NCI-H2196 (cell line): ENCODE measurements around the gene URB1.
"Not testable (repeated sequence)": the region's sequence is repeated elsewhere in the genome, so short reads cannot be mapped to it uniquely, and the experiment has no call there.

Source experiments
- DNase-seq: peaks from one replicate; lab custom pipeline; 2025; ENCODE audit not compliant: unreplicated experiment; lab: John Stamatoyannopoulos, UW

The URB1 gene

DNA sequence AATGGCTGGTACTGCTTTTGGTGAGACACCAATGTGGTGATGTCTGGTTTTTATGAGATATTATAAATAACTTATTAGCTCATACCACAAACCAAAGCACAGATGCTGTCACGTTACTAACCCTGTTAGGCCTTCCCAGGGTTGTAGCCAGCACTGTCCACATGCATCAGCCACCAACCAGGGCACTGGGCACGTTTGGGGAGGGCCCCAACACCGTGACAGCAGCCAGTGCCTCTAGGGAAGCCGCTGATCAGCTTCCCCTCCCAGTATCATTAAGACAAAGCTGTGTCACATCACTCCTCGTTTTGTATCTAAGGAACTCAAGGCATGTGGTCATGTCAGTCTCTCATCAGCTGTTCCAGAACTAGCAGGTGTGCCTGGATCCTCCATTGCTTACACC is 13.9 kb downstream of the URB1 start:
- DNase-seq, result no peak

DNA sequence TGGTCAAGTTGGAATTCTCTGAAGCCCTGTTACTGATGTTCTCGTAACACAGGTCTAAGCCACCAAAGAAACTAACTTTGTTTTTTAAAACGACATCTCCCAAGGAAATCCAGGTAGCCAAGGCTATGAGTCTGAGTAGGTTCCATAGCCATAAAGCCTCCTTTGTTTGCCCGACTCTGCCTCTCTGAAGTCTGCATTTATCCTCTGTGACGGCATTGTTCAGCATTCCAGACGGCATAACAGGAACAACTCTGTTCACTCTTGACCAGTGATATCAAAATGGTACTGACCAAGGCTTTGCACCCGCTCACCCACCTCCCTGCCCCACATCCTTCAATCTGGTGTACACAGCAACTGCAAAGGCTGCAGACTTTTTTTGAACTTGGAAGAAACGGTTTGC is 14.8 kb downstream of the URB1 start:
- no peak for DNase-seq

GRCh38 chr21:32377506-32377905 is 15.3 kb downstream of the URB1 start:
- no peak for DNase-seq

DNA sequence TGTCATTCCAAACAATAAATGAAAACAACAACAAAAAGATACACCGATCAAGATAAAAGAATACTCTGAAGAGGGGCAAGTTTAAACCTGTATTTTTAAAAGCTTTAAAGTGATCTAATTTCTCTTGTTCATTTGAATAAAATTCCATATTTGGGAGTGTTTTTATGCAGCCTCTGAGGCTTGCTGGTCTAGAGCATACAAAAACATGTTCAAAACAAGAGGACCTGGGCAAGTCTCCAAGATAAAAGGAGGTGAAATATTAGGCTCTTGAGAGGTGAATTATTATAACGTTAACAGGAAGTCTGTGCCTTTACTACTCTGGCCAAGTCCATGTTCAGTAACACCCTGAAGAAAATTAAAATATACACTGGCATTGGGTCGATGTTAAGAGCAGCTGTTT is 20.1 kb downstream of the URB1 start:
- DNase-seq, result peak; percentile 77

- DNase-seq, result peak; percentile 93
These were observed 20.9 kb downstream of the URB1 start for GRCh38 chr21:32371913-32372314.

DNA sequence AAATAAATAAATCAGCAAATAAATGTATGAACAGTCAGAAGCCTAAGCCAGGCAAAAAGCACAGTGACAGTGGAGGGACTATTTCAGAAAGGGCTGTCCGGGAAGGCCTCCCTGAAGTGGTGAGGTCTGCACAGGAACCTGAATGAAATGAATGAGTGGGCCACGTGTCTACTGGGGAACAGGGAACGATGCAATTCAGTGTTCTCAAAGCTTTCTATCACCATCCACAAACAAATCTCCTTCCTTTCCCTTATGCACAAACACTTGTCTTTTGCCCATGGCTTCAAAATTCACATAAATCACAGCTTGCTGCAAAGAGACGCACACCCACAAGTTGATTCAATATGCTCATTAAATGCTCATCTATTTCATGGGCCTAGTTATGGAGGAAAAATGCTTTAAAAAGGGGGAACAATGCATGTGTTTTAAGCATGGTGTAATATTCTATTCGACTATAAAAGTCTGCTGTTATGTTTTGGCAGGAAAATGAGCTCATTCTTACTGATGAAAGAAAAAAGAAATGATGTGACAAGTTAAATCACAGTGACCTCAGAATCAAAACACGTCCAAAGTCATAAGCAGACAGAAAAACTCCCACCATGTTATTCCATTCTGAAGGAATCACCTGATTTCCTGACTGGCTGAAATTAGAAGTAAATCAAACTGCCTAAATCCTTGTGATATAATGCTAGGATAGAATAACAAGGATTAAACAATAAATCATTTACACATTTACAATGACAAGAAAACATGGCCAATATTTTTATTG is 21.6 kb downstream of the URB1 start:
- no peak for DNase-seq

DNA sequence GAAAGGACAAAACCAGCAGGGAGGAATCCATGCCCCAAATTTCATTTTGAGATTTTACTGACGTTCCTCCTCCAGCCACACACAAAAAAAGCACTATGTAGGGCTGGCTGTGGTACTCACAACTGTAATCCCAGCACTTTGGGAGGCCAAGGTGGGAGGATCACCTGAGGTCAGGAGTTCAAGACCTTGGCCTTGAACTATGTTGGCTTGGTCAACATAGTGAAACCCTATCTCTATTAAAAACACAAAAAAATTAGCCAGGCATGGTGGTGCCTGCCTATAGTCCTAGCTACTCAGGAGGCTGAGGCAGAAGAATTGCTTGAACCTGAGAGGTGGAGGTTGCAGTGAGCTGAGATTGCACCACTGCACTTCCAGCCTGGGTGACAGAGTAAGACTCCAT is 23.9 kb downstream of the URB1 start:
- not testable (repeated sequence) for DNase-seq

- no peak for DNase-seq
These were observed 24.4 kb downstream of the URB1 start for GRCh38 chr21:32368386-32368785.

- no peak for DNase-seq
These were observed 25.7 kb downstream of the URB1 start for GRCh38 chr21:32367158-32367557.

- DNase-seq, result no peak
These were observed 26.6 kb downstream of the URB1 start for GRCh38 chr21:32366191-32366590.

DNA sequence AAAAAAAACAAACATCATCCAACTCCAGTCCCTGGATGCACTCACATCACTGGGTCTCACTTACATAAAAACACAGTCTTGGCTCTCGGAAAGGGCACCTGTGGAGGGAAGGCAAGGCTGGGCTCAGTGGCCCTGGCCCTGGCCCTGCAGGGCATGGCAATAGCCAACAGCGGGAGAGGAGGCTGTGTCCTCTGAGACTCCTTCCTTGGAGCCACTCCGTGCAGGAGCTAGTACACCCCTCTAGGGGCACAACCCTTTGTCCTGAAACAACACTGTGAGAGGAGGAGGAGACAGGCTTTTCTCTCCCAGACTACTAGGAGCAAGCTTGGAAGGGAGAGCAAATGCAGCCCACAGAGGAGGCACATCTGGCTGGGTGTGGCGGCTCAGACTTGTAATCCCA is 28.0 kb downstream of the URB1 start:
- DNase-seq, result no peak

DNA sequence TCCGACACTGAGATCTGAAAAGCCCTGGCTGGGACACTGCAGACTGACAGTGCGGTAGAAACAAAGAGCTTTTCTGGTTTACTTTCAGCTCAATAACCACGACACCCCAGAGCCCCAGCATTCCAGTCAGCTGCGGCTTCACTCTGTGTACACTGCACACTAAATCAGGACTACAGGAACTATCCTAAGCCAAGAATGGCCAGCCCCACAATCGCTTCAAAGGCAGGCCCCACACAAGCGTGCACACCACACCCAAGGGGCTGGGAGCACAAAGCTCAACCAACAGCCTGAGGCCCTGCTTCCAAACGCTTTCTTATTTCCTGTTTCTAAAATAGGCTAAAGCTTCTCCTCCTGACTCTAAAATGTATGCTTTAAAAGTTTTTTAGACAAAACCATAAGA is 28.4 kb downstream of the URB1 start:
- no peak for DNase-seq

DNA sequence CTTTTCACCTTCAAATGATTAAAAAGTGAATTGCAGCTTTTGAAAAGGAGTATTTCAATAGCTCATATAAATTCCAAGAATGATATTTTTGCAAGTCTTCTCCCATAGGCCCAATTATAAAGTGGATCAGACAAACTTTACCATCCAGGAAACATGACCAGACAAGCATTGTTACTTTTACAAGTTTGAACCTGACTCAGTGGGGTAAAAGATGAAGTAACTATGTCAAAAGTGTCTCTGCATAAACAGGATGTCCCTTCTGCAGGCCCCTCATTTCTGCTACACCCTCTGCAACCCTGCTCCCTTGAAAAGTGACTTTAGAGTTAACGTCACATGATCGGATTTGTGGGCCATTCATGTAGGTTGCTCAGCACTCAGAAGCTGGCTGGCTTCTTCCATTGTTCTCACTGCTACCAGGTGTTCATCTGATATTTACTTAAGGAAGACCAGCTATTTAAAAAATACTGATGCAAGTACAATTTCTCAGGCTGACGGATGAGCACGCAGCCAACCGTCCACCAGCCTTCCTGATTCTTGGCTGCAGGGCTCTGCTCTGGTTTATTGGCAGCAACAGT is 32.3 kb downstream of the URB1 start:
- DNase-seq, result peak; percentile 36

DNA sequence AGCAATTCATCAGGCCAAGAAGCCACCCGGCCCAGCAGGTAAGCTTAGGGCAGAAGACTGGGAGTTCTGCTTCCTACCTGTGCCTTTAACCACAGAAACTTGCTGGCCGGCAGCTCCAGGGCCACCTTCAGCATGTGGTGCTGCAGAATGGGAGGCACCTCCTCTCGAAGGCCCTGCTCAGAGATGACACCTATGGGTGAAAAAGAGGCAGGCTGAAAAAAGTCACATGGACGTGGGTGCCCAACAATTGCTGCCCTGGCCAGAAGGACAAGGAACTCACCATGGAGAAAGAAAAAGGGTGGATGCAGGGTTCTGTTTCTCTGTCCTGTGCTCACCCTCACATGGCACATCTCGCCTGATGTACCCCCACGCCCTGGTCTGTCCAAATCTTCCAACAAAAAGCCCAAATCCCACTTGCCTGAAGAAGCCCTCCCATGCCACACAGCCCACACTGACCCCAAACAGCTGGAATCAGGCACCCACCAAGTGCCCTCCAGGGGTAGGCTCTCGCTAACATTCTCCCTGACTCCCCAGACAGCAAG is 33.0 kb downstream of the URB1 start:
- peak; percentile 39 for DNase-seq

DNA sequence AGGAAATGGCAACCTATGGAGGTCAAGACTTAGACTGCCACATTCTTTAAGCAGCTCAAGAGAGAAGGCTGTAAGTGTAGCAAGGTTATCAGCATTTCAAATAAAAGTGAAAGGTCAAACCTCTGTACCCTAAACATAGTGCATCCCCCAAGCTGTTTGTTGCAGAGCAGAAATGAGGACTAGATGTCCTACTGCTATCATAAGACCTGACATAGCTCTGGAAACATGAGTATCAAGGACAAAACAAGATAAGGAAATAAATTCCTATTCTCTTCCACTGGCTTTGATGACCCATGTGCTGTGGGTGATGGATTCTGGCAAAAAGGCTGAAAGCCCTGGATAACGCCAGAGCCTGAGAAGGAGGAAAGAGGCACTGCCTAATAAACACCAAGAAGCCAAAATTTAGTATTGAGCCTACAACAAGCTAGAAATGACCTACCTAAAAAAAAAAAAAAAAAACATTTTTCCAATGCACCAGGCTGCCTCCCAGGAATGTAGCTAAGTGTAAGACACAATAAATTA is 35.9 kb downstream of the URB1 start:
- no peak for DNase-seq

DNA sequence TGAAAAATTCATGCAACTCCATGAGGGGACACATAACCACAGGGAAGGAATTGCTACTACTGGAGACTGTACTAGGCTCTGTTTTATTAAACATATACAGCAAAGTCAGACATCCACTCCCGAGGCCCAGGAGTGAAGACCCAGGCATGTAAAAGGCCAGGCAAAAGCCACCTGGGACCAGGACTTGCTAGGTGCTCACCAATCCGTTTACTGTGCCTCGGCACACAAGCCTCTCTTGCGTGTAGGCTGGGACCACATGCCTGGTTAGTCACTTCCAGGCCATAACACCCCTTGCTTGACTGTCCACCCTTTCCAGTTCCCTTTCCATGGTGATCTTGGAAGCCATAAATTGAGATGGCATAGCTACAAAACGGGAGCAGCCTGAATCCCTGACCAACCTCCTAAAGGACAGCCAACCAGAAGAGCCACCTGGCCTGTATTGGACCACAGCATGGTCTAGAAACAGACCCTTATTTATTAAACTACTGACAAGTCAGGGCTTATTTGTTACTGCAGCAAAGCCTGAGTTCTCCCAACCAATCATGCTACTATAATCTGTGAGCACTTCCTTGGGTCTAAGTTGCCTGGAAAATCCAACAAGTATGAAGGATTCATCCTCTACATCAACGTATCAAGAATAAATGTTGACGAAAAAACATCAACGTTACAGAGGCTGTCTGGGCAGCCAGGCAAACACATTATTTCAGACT is 39.7 kb downstream of the URB1 start:
- no peak for DNase-seq

GRCh38 chr21:32352526-32352925 is 40.3 kb downstream of the URB1 start:
- no peak for DNase-seq

- no peak for DNase-seq
These were observed 41.4 kb downstream of the URB1 start for GRCh38 chr21:32351428-32351827.

DNA sequence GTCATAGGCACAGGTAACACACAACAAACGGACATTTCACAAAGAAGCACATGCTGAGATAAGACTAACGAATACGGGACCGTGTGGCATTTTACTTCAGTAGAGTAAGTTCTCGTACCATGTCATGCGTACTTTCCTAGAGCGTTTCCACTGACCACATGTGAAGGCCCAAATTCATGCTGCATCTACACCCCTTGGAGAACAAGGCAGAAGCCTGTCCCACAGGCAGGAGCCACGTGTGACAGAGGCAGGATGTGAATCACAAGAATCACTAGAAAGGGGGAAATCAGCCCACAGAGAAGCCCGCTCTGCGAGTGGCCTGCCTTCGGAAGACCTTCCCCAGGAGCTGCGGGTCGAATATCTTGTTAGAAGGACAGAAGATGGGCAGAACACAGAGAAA is 41.8 kb downstream of the URB1 start:
- DNase-seq, result no peak

DNA sequence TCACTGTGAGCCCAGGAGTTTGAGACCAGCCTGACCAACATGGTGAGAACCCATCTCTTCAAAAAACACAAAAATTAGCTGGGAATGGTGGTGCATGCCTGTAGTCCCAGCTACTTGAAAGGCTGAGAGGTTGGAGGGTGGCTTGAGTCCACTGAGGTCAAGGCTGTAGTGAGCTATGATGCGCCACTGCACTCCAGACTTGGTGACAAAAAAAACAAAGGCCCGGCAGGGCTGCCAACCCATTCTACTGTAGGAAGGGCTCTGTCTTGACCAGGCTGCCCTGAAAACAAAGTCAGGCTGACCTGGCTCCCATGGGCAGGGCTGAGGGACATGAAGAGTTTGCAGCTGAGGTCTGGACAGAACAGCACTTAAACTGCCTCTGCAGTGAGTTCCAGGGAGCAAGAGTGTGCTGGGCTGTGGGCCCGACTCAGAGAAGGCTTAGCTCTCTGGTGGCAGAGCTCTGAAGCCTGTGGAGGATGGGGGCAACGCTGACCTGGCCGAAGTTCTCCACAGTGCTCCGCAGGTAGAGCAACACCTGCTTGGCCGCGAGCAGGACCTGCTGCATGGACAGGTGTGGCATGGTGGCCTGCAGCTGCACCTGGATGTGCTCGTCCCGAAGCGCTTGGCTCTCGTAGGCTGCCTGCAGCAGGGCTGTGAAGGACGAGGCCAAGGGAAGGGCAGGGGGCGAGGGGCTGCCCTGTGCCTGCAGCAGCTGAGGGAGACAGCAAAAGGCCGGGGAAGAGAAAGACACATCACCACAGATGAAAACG is 42.4 kb downstream of the URB1 start:
- no peak for DNase-seq

DNA sequence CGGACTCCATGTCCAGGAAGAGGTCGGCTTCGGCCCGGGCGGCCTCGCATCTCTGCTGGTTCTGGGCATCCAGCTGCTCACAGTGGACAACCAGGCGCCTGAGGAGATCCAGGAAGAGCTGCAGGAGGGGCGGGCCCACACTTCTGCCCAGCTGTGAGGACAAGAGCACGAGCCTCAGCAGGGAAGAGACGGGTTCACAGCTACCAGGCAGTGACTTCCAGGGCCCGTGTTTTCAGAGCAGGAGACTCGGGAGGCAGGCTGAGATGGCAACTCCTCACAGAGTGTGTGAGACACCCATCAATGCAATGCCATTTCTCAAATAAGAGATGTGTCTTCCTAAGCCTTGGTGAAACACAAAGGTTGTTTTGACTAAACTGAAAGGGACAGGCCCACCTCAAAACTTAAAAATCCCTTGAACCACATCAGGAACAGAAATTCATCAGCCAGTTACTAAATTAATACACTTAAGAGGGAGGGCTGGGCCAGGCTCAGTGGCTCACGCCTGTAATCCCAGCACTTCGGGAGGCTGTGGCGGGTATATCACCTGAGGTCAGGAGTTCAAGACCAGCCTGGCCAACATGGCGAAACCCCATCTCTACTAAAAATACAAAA is 43.4 kb downstream of the URB1 start:
- DNase-seq, result no peak
